Right ventricle myocardium superior (tissue), 1 donor: ENCODE measurements around the gene LEKR1. TPM values are rescaled to one million over a fixed set of nuclear protein-coding genes. Genes with fewer than 3 reads are reported as not detected.
A peak's percentile ranks its signal among the peaks of the same experiment; 100 is the strongest.

Source experiments
- ATAC-seq: fragments of 200-7000 bp; cut with Tn5 transposase; one replicate; pipeline ENCODE4 v1.9.1; 2020; ENCODE audit warnings: mild to moderate bottlenecking; ENCODE audit not compliant: poor library complexity
- DNase-seq: peaks from one replicate; pipeline ENCODE4 v3.0.0-alpha.2; 2020
- intact Hi-C: fragments of 100-400 bp; cut with DNase I; formaldehyde crosslinking; loops from one replicate; pipeline ENCODE4 v1.11.2; 2022
- total RNA-seq: library from RNA; stranded (reverse); fragmentation: NEBNext Ultra II Directional; extraction: Animal tissue kit (Norgen Biotek cat#: 25700); gene quantifications from one replicate; pipeline ENCODE4 v1.2.1, GENCODE V29; 2021
- donor health status: DM: no; HTN: yes; CAD: no; lungs with severe emphysema.

The LEKR1 gene
- total RNA-seq, 1 donor from 2014 or later: 0.56 TPM

DNA sequence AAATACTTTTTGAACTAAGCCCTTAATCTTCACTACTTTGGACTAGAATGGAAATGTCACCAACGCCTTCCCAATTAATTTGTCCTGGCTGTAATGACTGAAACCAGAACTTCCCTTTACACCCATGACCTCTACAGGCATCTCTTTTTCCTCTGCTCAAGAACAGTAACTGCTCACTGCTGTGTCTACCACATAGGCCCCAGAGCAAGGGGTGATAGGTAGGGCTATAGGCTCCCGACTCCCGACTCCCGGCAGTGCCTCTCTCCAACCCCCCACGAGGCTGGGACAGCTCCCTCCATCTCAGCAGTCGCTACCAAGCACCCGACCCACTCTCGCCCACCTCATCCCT is 384 bp upstream of the LEKR1 start:
- ATAC-seq: peak; percentile 73
- DNase-seq: no peak
- intact Hi-C loops: loop anchor here (5.0 to 10.0 kb wide), 2 partner anchors 262 to 329 kb away; no protein-coding TSS in a partner anchor

- ATAC-seq (peak; percentile 16), DNase-seq (no peak)
- intact Hi-C loops: loop anchor here (5.0 to 10.0 kb wide), 2 partner anchors 260 to 328 kb away; no protein-coding TSS in a partner anchor
Observed at GRCh38 chr3:156826896-156827882, 1.0 kb downstream of the LEKR1 start.

DNA sequence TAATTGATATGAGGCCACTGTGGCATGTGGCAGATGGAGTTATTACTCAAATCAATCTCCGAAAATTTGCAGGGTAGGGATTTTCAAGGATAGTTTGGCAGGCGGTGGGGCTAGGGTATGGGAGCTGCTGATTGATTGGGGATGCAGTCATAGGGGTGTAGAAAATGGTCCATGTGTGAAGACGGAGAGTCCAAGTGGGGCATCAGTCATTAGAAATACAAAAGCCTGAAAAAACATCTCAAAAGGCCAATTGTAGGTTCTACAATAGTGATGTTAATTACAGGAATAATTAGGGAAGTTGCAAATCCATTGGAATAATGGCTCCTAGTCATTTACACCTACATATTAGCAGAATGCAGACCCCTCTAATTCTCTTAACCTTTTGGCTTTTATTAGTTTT is 4.9 kb downstream of the LEKR1 start:
- intact Hi-C loops: loop anchor here (10.0 kb wide), 1 partner anchor 304 kb away; no protein-coding TSS in a partner anchor
- no peak for ATAC-seq

GRCh38 chr3:156834435-156834834 is 8.3 kb downstream of the LEKR1 start:
- intact Hi-C loops: loop anchor here (10.0 kb wide), 1 partner anchor 300 kb away; no protein-coding TSS in a partner anchor
- no peak for ATAC-seq
- no peak for DNase-seq

More for the DNA sequence above, 4.9 kb downstream of the LEKR1 start:
- DNase-seq: no peak

- ATAC-seq (no peak), DNase-seq (no peak)
- intact Hi-C loops: loop anchor here (10.0 kb wide), 1 partner anchor 300 kb away; no protein-coding TSS in a partner anchor
Observed at GRCh38 chr3:156834962-156835535, 8.9 kb downstream of the LEKR1 start.

GRCh38 chr3:156836701-156837100 is 10.5 kb downstream of the LEKR1 start:
- ATAC-seq: no peak
- no peak for DNase-seq
- intact Hi-C loops: loop anchor here (10.0 kb wide), 1 partner anchor 298 kb away; no protein-coding TSS in a partner anchor

- intact Hi-C loops: loop anchor here (10.0 kb wide), 1 partner anchor 298 kb away; no protein-coding TSS in a partner anchor
- DNase-seq (no peak), ATAC-seq (no peak)
Observed at GRCh38 chr3:156837115-156837514, 11.0 kb downstream of the LEKR1 start.

DNA sequence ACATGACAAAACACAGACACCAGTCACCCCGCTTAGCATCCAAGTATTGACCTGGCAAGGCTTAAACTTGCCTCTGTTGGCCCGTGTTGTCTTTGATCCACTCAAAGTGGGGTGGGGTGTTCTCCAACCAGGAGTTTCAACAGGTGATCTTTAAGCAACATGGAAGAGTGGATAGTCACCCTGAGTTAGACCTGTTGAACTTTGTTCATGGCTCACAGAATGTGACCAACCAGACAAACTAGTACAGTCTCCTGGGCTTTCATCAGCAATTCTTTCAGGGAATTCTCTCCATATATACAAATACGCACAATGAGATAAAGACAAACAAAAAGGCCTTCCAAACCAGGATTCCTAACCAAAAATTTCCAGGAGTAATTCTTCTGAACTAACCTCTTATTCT is 11.9 kb downstream of the LEKR1 start:
- DNase-seq (no peak), ATAC-seq (no peak)
- intact Hi-C loops: loop anchor here (10.0 kb wide), 1 partner anchor 297 kb away; no protein-coding TSS in a partner anchor

DNA sequence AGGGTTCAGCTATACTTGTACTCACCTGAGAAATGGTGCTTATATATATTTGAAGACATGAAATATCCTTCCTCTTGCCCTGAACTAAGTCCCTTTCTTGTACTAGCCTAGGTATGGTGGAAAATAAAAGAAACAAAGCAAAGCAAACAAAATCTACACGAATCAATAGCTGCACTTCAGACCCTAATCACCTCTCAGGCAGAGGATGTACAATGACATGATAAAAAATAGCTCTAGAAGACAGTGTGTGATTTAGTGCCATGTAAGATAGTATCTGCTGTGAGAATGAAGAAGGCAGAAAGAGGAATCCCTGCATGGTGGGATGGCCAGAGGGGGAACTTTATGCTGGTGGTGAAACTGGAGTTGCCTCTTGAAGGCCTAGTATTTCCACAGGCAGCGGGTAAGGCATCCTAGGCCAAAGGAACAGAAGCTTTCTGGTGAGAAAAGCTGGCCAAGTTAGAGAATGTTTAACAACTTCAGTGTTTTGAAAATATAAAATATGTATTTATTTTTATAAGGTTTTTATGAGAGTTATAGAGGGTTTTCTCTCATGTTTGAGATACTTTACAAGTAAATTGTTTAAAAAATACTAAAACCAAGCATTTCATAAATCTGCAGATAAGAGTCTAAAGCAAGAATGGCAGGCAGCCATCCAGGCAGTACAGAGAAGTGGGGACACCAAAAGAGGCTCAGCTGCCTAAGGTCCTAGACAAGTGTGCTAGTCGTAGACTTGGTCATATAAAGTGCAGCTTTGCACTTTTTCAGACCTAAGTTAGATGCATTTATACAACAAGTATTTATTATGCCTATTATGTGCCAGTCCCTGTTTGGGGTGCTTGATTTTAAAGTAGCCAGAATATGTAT is 14.9 kb downstream of the LEKR1 start:
- intact Hi-C loops: no loop called here
- ATAC-seq (no peak), DNase-seq (no peak)

DNA sequence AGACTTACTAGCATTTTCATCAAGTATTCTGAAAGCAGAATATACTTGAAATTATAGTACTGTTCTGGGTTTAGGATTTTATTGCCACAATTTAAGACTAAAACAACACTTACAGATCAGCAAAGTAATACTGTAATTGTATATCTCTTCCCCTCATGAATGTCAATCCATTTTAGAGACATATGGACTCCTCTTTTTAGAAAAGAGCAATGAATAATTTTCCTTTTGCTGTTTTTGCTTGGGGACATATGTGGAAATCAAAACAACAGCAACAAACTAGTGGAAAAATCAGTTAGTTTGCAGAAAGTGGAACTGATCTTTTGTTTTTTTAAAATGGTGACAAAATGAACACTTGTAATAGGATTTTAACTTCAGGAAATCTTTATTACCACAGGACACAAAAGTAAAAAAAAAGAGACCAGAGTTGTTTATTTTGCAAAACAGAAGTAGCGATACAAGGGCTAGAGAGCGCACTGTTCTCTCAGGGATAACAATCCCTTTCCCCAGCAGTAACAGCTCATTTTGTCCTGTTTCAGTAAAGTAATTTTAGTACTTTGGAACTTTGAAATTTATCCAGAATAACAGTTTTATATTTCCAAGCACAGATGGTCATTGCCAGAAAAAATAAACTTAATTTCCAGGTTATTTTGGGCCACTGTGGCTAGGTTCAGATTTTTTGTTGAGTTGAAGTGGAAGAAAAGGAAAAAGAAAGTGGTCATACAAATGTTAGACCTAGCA is 17.1 kb downstream of the LEKR1 start:
- ATAC-seq: no peak
- DNase-seq: no peak
- intact Hi-C loops: no loop called here

- DNase-seq (no peak), ATAC-seq (no peak)
- intact Hi-C loops: no loop called here
Observed at GRCh38 chr3:156847752-156848448, 21.7 kb downstream of the LEKR1 start.

- intact Hi-C loops: no loop called here
- ATAC-seq (peak; percentile 39), DNase-seq (no peak)
Observed at GRCh38 chr3:156859578-156859977, 33.4 kb downstream of the LEKR1 start.

- DNase-seq (no peak), ATAC-seq (no peak)
- intact Hi-C loops: no loop called here
Observed at GRCh38 chr3:156860873-156861272, 34.7 kb downstream of the LEKR1 start.

DNA sequence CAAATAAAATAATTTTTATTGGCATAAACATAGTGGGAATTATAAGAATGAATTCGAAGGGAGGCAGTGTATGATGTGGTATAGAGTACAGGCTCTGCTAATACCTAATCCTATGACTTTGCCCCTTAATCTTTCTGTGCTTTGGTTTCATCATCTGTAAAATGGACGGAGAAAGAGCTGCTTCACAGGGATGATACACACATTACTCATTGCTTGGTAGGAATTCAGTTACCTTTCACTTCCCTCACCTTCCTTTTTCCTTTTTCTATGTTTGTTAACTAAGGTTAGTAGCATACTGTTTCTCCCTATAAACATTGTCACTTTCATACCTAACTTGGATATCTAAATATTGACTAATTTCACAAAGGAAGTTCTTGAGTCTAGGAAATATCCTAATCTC is 36.2 kb downstream of the LEKR1 start:
- DNase-seq (no peak), ATAC-seq (no peak)
- intact Hi-C loops: no loop called here

DNA sequence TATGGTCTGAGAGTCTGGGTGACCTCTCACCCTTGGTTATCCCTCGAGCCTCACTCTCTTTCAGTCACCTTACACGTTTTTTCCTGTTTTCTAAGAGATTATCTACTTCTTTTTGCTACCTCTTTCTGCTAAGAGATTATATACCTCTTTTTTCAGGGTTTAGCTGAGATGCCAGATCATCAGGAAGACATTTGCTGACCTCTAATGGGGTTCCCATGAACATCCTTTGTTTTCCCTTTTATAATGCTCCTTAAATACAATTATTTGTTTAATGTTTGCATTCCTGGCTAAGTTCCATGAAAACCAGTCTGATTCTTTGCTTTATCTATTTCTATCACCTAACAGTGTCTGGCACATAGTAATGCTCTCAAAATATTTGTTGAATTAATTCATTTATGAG is 39.6 kb downstream of the LEKR1 start:
- DNase-seq (no peak), ATAC-seq (no peak)
- intact Hi-C loops: no loop called here

DNA sequence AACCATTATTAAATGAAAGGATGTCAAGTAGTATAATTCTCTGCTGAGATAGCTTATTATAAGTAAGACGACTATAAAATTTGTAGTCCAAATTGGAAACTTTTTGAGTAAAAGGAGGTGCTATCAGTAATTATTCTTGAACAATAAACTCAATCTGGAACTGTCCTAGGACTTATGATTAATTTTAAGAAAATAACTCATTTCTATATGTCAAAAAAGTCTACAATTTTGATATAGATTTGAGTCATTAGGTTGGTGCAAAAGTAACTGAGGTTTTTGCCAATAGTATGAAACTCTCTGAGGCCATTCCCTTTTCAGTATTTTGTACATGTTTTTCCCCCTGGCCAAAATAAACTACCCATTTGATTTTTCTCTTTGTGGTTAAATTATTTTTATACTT is 41.0 kb downstream of the LEKR1 start:
- ATAC-seq (no peak), DNase-seq (no peak)
- intact Hi-C loops: no loop called here

- ATAC-seq (no peak), DNase-seq (no peak)
- intact Hi-C loops: no loop called here
Observed at GRCh38 chr3:156867920-156868319, 41.8 kb downstream of the LEKR1 start.

GRCh38 chr3:156873906-156874305 is 47.8 kb downstream of the LEKR1 start:
- intact Hi-C loops: no loop called here
- ATAC-seq: no peak

More at GRCh38 chr3:156873906-156874305, 47.8 kb downstream of the LEKR1 start:
- DNase-seq: no peak
